ENCODE measurements around the gene GPR143.

DNA sequence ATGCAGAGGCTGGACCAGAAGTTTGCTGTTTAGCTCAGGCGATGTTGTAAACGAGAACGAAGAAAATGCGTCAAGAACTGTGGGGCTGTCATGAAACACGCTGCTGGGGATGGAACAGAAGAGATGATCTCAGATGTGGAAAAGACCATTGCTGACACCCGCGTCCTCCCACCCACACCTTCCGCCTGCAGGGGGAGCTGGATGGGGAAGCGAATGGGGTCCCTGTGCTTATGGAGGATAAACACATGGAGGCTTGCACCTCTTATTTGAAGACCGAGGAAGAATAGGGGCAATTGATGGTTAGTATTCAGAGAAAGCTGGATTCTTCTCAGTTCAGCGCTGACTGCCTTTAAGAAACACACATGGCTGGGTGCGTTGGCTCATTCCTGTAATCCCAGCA lies 63.9 kb downstream of the GPR143 start:
- no peak for TF ChIP-seq POLR2A (IDR thresholded peaks at IDR 0.05)
- no peak for TF ChIP-seq CTCF (IDR thresholded peaks at IDR 0.05)

All from lower leg skin (tissue), 3 donors.